WTC11 (cell line): ENCODE data around the gene FAM151A.

Experiments used
- TF ChIP-seq, protein P1 (sequence below): sonication (generic); formaldehyde crosslinking; IDR thresholded peaks from 2 replicates; pipeline ENCODE4 v1.8.1; 2023; ENCODE audit warnings: mild to moderate bottlenecking, missing genetic modification reagents, moderate library complexity
- TF ChIP-seq, protein P2 (sequence below): sonication (generic); formaldehyde crosslinking; IDR thresholded peaks from 2 replicates; pipeline ENCODE4 v1.8.1; 2023; ENCODE audit warnings: mild to moderate bottlenecking, moderate library complexity, missing genetic modification reagents

DNA sequence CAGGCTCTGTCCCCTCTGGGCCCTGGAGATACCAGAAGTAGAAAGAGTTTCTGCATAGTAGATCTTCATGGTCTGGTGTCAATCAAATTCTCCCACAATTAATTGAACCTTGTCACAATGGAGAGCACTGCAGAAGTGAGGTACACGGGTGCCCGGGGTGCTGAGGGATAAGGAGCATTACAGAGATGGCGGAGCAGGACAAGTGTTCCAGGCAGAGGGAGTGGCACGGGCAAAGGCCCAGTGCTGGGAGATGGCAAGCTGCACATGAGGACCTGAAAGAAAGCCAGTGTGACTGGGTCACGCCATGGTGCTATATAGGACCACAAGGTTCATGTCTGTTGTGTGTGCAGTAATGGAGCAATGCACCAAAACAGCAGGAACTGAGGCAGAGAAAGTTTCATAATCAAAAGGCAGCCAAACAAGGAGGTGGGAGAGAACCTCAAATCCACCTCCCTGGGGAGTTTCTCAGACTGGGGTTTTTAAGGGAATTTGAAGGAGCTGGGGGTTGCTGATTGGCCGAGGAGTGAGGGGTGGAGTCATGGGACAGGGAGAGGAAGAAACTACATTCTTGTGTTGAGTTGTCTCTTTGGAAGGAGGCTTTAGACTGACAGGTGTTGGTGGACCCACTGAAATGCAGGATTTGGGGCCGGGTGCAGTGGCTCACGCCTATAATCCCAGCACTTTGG is 47.6 kb downstream of the FAM151A start:
- TF ChIP-seq, protein P1, sequence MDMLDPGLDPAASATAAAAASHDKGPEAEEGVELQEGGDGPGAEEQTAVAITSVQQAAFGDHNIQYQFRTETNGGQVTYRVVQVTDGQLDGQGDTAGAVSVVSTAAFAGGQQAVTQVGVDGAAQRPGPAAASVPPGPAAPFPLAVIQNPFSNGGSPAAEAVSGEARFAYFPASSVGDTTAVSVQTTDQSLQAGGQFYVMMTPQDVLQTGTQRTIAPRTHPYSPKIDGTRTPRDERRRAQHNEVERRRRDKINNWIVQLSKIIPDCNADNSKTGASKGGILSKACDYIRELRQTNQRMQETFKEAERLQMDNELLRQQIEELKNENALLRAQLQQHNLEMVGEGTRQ (CRISPR knock-in tag): no peak
- TF ChIP-seq, protein P2, sequence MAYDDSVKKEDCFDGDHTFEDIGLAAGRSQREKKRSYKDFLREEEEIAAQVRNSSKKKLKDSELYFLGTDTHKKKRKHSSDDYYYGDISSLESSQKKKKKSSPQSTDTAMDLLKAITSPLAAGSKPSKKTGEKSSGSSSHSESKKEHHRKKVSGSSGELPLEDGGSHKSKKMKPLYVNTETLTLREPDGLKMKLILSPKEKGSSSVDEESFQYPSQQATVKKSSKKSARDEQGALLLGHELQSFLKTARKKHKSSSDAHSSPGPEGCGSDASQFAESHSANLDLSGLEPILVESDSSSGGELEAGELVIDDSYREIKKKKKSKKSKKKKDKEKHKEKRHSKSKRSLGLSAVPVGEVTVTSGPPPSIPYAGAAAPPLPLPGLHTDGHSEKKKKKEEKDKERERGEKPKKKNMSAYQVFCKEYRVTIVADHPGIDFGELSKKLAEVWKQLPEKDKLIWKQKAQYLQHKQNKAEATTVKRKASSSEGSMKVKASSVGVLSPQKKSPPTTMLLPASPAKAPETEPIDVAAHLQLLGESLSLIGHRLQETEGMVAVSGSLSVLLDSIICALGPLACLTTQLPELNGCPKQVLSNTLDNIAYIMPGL (CRISPR knock-in tag): no peak
